Measurements from ENCODE around the gene DSCAML1. TPM values are rescaled to one million over a fixed set of nuclear protein-coding genes. Genes with fewer than 3 reads are reported as not detected.

The DSCAML1 gene
- total RNA-seq, 1 donor from 2014 or later, result 0.16 TPM

DNA sequence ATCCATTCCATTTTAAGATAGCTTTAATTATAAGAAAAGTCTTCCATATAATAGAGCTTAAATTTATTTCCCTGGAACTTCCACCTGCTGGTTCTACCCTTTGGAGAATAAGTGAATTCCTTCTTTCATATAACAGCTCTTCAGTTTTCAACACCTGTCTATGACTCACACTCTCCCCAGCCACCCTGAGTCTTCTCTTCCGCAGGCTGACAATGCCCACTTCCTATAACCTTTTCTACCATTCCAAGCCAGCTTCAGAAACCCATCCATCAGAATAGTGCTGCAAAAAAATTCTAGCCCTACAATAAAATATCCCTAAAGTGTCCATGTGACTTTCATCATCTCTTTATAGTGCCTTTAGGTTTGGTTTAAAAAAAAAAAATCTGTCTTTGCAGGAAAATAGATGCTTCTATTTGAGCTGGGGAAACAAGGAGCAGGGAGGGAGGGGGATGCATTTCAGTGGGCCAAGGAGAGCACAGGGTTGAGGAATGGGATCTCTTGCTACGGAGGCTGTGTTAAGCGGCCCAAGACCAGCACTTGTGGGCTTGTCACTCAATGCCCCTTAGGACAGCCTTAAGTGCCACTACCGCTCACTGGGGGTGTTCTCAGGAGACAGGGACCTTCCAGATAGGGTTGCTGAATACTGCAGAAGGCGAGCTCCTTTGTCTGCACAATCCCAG is 178.6 kb downstream of the DSCAML1 start:
- Histone ChIP-seq H3K4me2 (ENCODE audit: low read length) (no peak overlapping the region), H3K9ac (ENCODE audit: low read length) (no peak overlapping the region), H3K79me2 (ENCODE audit: insufficient read depth, low read length) (no peaks in the 10 kb centered on the region), H3K9me3 (ENCODE audit: insufficient read depth, low read depth, low read length) (no peaks in the 10 kb centered on the region), H3K4me3 (ENCODE audit: insufficient read depth, low read depth, low read length) (no peak overlapping the region), H3K4me1 (ENCODE audit: insufficient read depth, low read length) (no peaks in the 10 kb centered on the region), H3K27ac (ENCODE audit: low read depth, low read length) (no peak overlapping the region), H2AFZ (ENCODE audit: low read depth, low read length) (no peak overlapping the region), H3K27me3 (ENCODE audit: insufficient read depth, low read length) (peaks cover 3% of the 10 kb centered on the region), H3K36me3 (ENCODE audit: insufficient read depth, low read length) (no peaks in the 10 kb centered on the region), H4K20me1 (ENCODE audit: insufficient read depth, low read length) (no peaks in the 10 kb centered on the region)
- H3K4me1 Mint-ChIP-seq (ENCODE audit: low read depth, unreplicated experiment), result no peaks in the 10 kb centered on the region
- H3K9me3 Mint-ChIP-seq (ENCODE audit: unreplicated experiment), result peaks cover 3% of the 10 kb centered on the region
- H3K27me3 Mint-ChIP-seq (ENCODE audit: low read depth, unreplicated experiment), result peaks cover 34% of the 10 kb centered on the region
- TF ChIP-seq, protein P1, sequence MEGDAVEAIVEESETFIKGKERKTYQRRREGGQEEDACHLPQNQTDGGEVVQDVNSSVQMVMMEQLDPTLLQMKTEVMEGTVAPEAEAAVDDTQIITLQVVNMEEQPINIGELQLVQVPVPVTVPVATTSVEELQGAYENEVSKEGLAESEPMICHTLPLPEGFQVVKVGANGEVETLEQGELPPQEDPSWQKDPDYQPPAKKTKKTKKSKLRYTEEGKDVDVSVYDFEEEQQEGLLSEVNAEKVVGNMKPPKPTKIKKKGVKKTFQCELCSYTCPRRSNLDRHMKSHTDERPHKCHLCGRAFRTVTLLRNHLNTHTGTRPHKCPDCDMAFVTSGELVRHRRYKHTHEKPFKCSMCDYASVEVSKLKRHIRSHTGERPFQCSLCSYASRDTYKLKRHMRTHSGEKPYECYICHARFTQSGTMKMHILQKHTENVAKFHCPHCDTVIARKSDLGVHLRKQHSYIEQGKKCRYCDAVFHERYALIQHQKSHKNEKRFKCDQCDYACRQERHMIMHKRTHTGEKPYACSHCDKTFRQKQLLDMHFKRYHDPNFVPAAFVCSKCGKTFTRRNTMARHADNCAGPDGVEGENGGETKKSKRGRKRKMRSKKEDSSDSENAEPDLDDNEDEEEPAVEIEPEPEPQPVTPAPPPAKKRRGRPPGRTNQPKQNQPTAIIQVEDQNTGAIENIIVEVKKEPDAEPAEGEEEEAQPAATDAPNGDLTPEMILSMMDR (IDR thresholded peaks at IDR 0.05; ENCODE audit: insufficient read depth, low read depth, low read length), result no peak
- no peak for TF ChIP-seq EZH2 (IDR thresholded peaks at IDR 0.05; ENCODE audit: insufficient read depth, low read length)
- DNase-seq (ENCODE audit: low read depth) (no peak), FAIRE-seq (no peak)
- no peak overlapping the region for H3K27ac Mint-ChIP-seq (ENCODE audit: unreplicated experiment)
- no peaks in the 10 kb centered on the region for H3K36me3 Mint-ChIP-seq (ENCODE audit: low read depth, unreplicated experiment)
- H3K4me3 Mint-ChIP-seq (ENCODE audit: unreplicated experiment), result no peak overlapping the region

DNA sequence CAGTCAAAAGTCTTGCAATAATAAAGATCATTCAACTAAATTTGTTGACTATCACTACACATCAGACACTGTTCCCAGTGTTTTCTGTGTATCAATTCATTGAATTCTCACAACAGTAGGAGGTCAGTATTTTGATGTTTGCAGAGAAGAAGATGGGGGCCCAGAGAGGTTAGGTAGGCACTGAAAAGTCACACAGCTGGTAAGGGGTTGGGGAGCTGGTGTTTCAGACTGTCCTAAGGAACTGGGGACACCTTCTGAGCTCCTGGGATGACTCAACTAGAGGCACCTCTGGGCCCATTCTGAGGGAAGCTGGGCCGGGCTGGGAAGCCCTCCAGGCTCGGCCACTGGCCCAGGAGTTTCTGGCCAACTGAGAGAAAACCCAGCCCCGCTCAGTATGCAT is 180.0 kb downstream of the DSCAML1 start:
- DNase-seq (ENCODE audit: low read depth) (no peak), FAIRE-seq (no peak)
- H3K27me3 Mint-ChIP-seq (ENCODE audit: low read depth, unreplicated experiment), result peaks cover 46% of the 10 kb centered on the region
- no peak overlapping the region for H3K27ac Mint-ChIP-seq (ENCODE audit: unreplicated experiment)
- no peaks in the 10 kb centered on the region for H3K9me3 ChIP-seq (ENCODE audit: insufficient read depth, low read depth, low read length)
- H3K4me3 Mint-ChIP-seq (ENCODE audit: unreplicated experiment), result no peak overlapping the region
- no peak overlapping the region for H3K4me2 ChIP-seq (ENCODE audit: low read length)
- H3K9ac ChIP-seq (ENCODE audit: low read length), result no peak overlapping the region
- peaks cover 5% of the 10 kb centered on the region for H3K9me3 Mint-ChIP-seq (ENCODE audit: unreplicated experiment)
- H3K36me3 Mint-ChIP-seq (ENCODE audit: low read depth, unreplicated experiment), result no peaks in the 10 kb centered on the region
- TF ChIP-seq, protein P1 (IDR thresholded peaks at IDR 0.05; ENCODE audit: insufficient read depth, low read depth, low read length), result no peak
- TF ChIP-seq EZH2 (IDR thresholded peaks at IDR 0.05; ENCODE audit: insufficient read depth, low read length), result no peak
- peaks cover 3% of the 10 kb centered on the region for H3K27me3 ChIP-seq (ENCODE audit: insufficient read depth, low read length)
- no peak overlapping the region for H3K4me3 ChIP-seq (ENCODE audit: insufficient read depth, low read depth, low read length)
- H3K4me1 Mint-ChIP-seq (ENCODE audit: low read depth, unreplicated experiment), result no peaks in the 10 kb centered on the region
- no peaks in the 10 kb centered on the region for H3K79me2 ChIP-seq (ENCODE audit: insufficient read depth, low read length)
- H2AFZ ChIP-seq (ENCODE audit: low read depth, low read length), result no peak overlapping the region
- no peaks in the 10 kb centered on the region for H4K20me1 ChIP-seq (ENCODE audit: insufficient read depth, low read length)
- no peaks in the 10 kb centered on the region for H3K4me1 ChIP-seq (ENCODE audit: insufficient read depth, low read length)
- H3K27ac ChIP-seq (ENCODE audit: low read depth, low read length), result no peak overlapping the region
- H3K36me3 ChIP-seq (ENCODE audit: insufficient read depth, low read length), result no peaks in the 10 kb centered on the region

DNA sequence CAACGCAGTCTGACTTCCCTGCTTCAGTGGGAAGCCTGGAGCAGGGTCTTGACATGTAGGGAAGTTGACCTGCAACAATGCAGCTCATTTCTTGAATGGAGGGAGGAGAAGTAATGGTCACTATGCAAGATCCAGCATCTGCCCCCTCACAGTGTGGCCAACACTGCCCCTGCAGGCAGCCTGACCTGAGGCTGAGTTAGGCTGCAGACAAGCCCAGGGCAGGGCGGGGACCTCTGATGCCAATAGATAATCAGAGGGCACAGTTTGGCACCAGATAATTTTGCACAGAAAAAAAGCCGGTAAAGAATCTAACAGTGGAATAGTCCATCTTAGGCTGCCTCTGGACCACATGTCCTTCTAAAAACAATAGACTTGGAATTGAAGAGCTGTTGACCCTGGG is 182.3 kb downstream of the DSCAML1 start:
- Mint-ChIP-seq H3K27ac (ENCODE audit: unreplicated experiment) (no peak overlapping the region), H3K9me3 (ENCODE audit: unreplicated experiment) (peaks cover 4% of the 10 kb centered on the region), H3K27me3 (ENCODE audit: low read depth, unreplicated experiment) (peaks cover 44% of the 10 kb centered on the region), H3K4me3 (ENCODE audit: unreplicated experiment) (no peak overlapping the region), H3K36me3 (ENCODE audit: low read depth, unreplicated experiment) (no peaks in the 10 kb centered on the region), H3K4me1 (ENCODE audit: low read depth, unreplicated experiment) (peaks cover 11% of the 10 kb centered on the region)
- DNase-seq (ENCODE audit: low read depth), result no peak
- Histone ChIP-seq H3K4me1 (ENCODE audit: insufficient read depth, low read length) (peaks cover 4% of the 10 kb centered on the region), H3K9ac (ENCODE audit: low read length) (no peak overlapping the region), H3K27me3 (ENCODE audit: insufficient read depth, low read length) (no peaks in the 10 kb centered on the region), H4K20me1 (ENCODE audit: insufficient read depth, low read length) (no peaks in the 10 kb centered on the region), H3K4me2 (ENCODE audit: low read length) (no peak overlapping the region), H3K9me3 (ENCODE audit: insufficient read depth, low read depth, low read length) (no peaks in the 10 kb centered on the region), H3K27ac (ENCODE audit: low read depth, low read length) (no peak overlapping the region), H3K36me3 (ENCODE audit: insufficient read depth, low read length) (no peaks in the 10 kb centered on the region), H3K79me2 (ENCODE audit: insufficient read depth, low read length) (no peaks in the 10 kb centered on the region), H3K4me3 (ENCODE audit: insufficient read depth, low read depth, low read length) (no peak overlapping the region), H2AFZ (ENCODE audit: low read depth, low read length) (no peak overlapping the region)
- TF ChIP-seq, protein P1 (IDR thresholded peaks at IDR 0.05; ENCODE audit: insufficient read depth, low read depth, low read length), result no peak
- TF ChIP-seq EZH2 (IDR thresholded peaks at IDR 0.05; ENCODE audit: insufficient read depth, low read length), result no peak
- FAIRE-seq, result no peak
